ENCODE measurements around the gene MAGI2.

DNA sequence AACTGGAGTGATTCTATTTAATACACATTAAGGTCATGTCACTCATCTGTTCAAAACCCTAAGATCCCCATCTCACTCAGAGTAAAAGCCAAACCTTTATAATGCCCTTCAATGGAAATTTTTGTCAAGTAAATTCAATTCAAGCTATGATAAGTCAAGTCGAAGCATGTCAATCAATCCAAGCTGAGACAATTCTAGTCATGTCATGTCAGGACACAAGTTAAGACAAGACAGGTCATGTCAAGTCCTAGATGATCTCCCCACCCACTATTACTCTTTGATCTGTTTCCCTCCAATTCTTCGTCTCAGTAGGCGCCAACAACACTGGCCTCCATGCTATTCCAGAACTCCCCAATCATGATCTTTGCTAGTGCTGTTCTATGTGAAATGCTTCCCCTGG lies 141.4 kb downstream of the MAGI2 start:
- TF ChIP-seq POLR2A (IDR thresholded peaks at IDR 0.05) (no peak), CTCF (IDR thresholded peaks at IDR 0.05) (no peak), POLR2AphosphoS5 (IDR thresholded peaks at IDR 0.05) (no peak)

All from breast epithelium (tissue), 3 donors.